Heart left ventricle (tissue), 13 donors: ENCODE measurements around the gene DUT.

ENCODE experiments used
- CTCF ChIP-seq, 12 donors: fragments of 200-600 bp; sonication (generic) in 4 of 12; IDR thresholded peaks; one replicate each; pipeline versions ENCODE4 v1.5.0 to v1.8.0; 2018 to 2022; ENCODE audit warnings: antibody characterized with exemption in 12 of 12, mild to moderate bottlenecking in 5 of 12
- POLR2A ChIP-seq, 2 donors: fragments of 450-650 bp; IDR thresholded peaks; one replicate each; pipeline ENCODE4 v1.6.1; 2017; ENCODE audit warnings: antibody characterized with exemption in 2 of 2, mild to moderate bottlenecking in 2 of 2, moderate library complexity in 2 of 2
- donor health status: ischemic (EF 13 %, LVEDD 7.1; RV severe dilation, severe dysfunction).
- donor health status: DM: no; HTN: yes; CAD: no.
- donor health status: DM: no; HTN: no; CAD: no.
- donor health status: ischemic (EF 25% LVEDD 6.9; RV normal size, moderate dysfunction).
- donor health status: ischemic (EF 25% LVEDD 5.7; RV mildly dilated, moderate dysfunction).
- donor health status: ischemic (EF 35%, LVEDD 5.7; RV mildly dilated, moderate dysfunction).
- donor health status: nonischemic (EF 11% LVEDD 7.7; RV severe dilation, severe dysfunction).
- donor health status: DM: yes; HTN: yes; CAD: no.
- donor health status: PGD.
- donor health status: ischemic (EF 29% LVEDD 5.4; RV normal size, mild dysfunction).
- donor health status: nonischemic (EF 23%, LVEDD 6.1; RV moderate dilation, normal function).

DNA sequence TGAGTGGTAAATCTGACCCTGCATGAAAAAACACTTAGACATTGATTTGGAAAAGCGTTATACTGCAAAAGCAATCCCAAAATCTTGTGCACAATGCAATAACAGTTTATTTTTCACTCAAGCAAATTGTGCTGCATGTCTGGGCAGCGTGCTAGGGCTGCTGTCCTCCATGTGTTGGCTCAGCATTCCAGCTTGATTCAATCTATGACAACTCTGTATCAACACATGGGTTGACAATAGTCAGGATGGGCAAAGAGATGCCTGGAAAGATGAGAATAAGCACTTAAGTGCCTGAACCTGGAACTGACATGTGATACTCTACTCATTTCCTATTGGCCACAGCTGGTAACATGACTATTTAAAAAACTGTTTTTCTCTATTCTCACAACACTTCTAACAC, 51.8 kb downstream of the DUT start:
- TF ChIP-seq POLR2A (IDR thresholded peaks at IDR 0.05) (no peak), CTCF (IDR thresholded peaks at IDR 0.05) (no peak)
